Esophagus squamous epithelium (tissue), 5 donors: ENCODE results near the gene NUDT3. TPM values are rescaled to one million over a fixed set of nuclear protein-coding genes. Genes with fewer than 3 reads are reported as not detected.

Source experiments
- DNase-seq: peaks from one replicate; lab custom pipeline; 2025; lab: John Stamatoyannopoulos, UW
- H3K27ac ChIP-seq, 4 donors: fragments of 200-600 bp; sonication (generic); one replicate each; pipeline ENCODE4 v1.5.1; 2016 to 2019; ENCODE audit warnings: mild to moderate bottlenecking in 1 of 4
- H3K27me3 ChIP-seq, 4 donors: fragments of 200-600 bp; sonication (generic); 1 replicate in 3 of 4; 2 replicates in 1 of 4; pipeline versions ENCODE4 v1.5.1 to v1.6.0; 2017 to 2021; ENCODE audit warnings: antibody characterized with exemption in 1 of 4
- H3K36me3 ChIP-seq, 3 donors: fragments of 200-600 bp; sonication (generic); one replicate each; pipeline ENCODE4 v1.5.1; 2016 to 2019
- H3K4me1 ChIP-seq, 3 donors: fragments of 200-600 bp; sonication (generic); one replicate each; pipeline ENCODE4 v1.5.1; 2017 to 2019
- H3K4me3 ChIP-seq, 4 donors: fragments of 200-600 bp; sonication (generic); 1 replicate in 3 of 4; 2 replicates in 1 of 4; pipeline ENCODE4 v1.5.1; 2016 to 2019; ENCODE audit warnings: mild to moderate bottlenecking in 2 of 4, moderate library complexity in 1 of 4
- H3K9me3 ChIP-seq, 3 donors: fragments of 200-600 bp; sonication (generic); one replicate each; pipeline ENCODE4 v1.5.1; 2016 to 2019
- POLR2A ChIP-seq, 4 donors: fragments of 450-650 bp; IDR thresholded peaks; one replicate each; pipeline ENCODE4 v1.6.1; 2017; ENCODE audit warnings: antibody characterized with exemption in 4 of 4, mild to moderate bottlenecking in 4 of 4, moderate library complexity in 3 of 4
- WGBS, 2 donors: methylation state at CpG; one replicate each; pipeline ENCODE4 v1.1.5; 2018; 5-methylcytosine and 5-hydroxymethylcytosine counted together
- intact Hi-C: fragments of 100-400 bp; cut with DNase I; formaldehyde crosslinking; loops from one replicate; pipeline ENCODE4 v1.15.0; 2022
- total RNA-seq, 4 donors: library from RNA; depleted of rRNA; stranded (reverse); fragments of >200 nt; gene quantifications; one replicate each; pipeline ENCODE4 v1.1.0, GENCODE V29; 2016
- TF ChIP-seq, protein P1 (sequence below), 6 experiments: fragments of 450-650 bp in 4 of 6; fragments of 200-600 bp in 2 of 6; sonication (generic) in 2 of 6; IDR thresholded peaks; one replicate each; pipeline ENCODE4 v1.5.1; 2016 to 2019; ENCODE audit warnings: antibody characterized with exemption in 6 of 6, mild to moderate bottlenecking in 4 of 6, moderate library complexity in 4 of 6
- donor health status: DM: yes; HTN: yes; CAD: no.

NUDT3 gene
- 10 to 100 TPM; 14.9 to 33.4 (median 22.4) TPM for total RNA-seq

DNA sequence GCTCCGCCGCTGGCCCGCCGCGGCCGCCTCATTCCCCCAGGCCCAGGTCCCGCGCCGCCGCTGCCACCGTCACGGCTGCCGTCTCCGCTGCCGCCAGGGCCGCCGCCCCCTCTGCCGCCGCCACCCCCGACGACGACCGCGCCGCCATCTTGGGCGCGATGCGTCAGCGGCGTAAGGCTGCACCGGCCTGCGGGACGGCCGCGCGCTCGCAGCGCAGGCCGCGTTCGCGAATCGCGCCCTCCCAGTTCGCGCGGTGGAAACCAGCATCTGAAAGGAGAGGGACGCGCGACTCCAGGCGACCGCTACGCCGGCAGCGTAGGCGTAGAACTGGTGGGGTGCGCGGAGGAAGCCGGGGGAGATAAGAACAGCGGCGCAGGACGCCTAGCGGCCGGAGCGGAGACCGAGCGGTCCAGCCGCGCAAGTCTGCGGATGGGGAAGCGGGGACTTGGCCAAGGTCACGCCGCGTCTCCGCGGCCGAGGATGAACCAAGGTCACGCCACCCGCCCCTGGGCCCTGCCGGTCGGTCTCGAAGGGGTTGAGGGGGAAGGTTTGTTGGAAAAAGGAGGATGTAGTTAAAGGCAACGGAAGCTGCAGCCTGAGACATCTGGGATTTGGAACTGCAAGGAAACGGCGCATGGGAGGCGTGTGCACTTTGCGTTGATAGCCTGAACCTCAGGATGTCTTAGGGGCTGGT, at the start of gene NUDT3:
TSS of gene NUDT3 (minus strand) at position 173 of the 694 bp plus-strand sequence. CDS start 307 bp downstream, outside the sequence.
- H3K4me1 ChIP-seq, result peaks cover 10 to 57% (median 24%) of the 10 kb centered on the region in 3 donors
- 0 to 5% methylated on average over 3 to 15 of the region's 87 CpGs for WGBS, 2 donors
- intact Hi-C loops, result no loop called here
- peak in 2 of 4 donors; percentile 73 to 84 for TF ChIP-seq POLR2A (IDR thresholded peaks at IDR 0.05)
- TF ChIP-seq, protein P1, sequence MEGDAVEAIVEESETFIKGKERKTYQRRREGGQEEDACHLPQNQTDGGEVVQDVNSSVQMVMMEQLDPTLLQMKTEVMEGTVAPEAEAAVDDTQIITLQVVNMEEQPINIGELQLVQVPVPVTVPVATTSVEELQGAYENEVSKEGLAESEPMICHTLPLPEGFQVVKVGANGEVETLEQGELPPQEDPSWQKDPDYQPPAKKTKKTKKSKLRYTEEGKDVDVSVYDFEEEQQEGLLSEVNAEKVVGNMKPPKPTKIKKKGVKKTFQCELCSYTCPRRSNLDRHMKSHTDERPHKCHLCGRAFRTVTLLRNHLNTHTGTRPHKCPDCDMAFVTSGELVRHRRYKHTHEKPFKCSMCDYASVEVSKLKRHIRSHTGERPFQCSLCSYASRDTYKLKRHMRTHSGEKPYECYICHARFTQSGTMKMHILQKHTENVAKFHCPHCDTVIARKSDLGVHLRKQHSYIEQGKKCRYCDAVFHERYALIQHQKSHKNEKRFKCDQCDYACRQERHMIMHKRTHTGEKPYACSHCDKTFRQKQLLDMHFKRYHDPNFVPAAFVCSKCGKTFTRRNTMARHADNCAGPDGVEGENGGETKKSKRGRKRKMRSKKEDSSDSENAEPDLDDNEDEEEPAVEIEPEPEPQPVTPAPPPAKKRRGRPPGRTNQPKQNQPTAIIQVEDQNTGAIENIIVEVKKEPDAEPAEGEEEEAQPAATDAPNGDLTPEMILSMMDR (IDR thresholded peaks at IDR 0.05), result peak; percentile 70 to 92 (median 86)
- peak within 1 kb of the TSS; percentile 55 to 98 (median 86) for H3K4me3 ChIP-seq
- peak; percentile 70 for DNase-seq
- no peaks in the 10 kb centered on the region for H3K36me3 ChIP-seq
- H3K27me3 ChIP-seq, result no peaks in the 10 kb centered on the region
- H3K9me3 ChIP-seq, result peaks cover 0 to 4% (median 0%) of the 10 kb centered on the region in 3 donors
- H3K27ac ChIP-seq, result peak within 1 kb of the TSS; percentile 90 to 98 (median 96)

DNA sequence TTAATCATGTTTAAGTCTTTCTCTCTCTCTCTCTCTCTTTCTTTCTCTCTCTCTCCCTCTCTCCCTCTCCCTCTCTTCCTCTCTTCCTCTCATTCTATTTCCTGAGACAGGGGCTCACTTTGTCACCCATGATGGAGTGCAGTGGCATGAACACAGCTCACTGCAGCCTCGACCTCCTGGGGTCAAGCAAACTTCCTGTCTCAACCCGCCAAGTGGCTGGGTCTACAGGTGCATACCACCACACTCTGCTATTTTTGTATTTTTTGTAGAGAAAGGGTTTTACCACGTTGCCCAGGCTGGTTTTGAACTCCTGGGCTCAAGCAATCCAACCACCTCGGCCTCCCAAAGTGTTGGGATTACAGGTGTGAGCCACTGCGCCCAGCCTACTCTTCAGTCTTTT, 49.1 kb upstream of the NUDT3 start:
- no peaks in the 10 kb centered on the region for H3K4me1 ChIP-seq
- no peaks in the 10 kb centered on the region for H3K27me3 ChIP-seq
- WGBS, 2 donors, result 49 to 57% methylated on average over 5 of the region's 5 CpGs
- no peak for TF ChIP-seq POLR2A (IDR thresholded peaks at IDR 0.05)
- TF ChIP-seq, protein P1 (IDR thresholded peaks at IDR 0.05), result no peak
- intact Hi-C loops, result no loop called here
- H3K9me3 ChIP-seq, result no peaks in the 10 kb centered on the region
- no peak for DNase-seq
- H3K27ac ChIP-seq, result no peak overlapping the region
- no peaks in the 10 kb centered on the region for H3K36me3 ChIP-seq
- no peak overlapping the region for H3K4me3 ChIP-seq

DNA sequence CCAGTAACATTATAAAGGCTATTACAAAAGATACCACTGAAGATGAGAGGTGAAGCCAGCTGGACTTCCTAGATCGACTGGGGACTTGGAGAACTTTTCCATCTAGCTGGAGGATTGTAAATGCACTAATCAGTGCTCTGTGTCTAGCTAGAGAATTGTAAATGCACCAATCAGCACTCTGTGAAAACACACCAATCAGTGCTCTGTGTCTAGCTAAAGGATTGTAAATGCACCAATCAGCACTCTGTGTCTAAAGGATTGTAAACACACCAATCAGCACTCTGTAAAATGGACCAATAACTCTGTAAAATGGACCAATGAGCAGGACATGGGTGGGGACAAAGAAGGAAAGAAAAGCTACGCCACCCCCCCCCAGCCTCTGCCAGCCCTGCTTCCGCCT, 47.0 kb upstream of the NUDT3 start:
- intact Hi-C loops, result no loop called here
- no peaks in the 10 kb centered on the region for H3K27me3 ChIP-seq
- WGBS, 2 donors, result 90 to 91% methylated on average over 1 to 2 of the region's 3 CpGs
- H3K36me3 ChIP-seq, result no peaks in the 10 kb centered on the region
- no peak overlapping the region for H3K4me3 ChIP-seq
- DNase-seq, result no peak
- no peak overlapping the region for H3K27ac ChIP-seq
- H3K9me3 ChIP-seq, result no peaks in the 10 kb centered on the region
- no peak for TF ChIP-seq POLR2A (IDR thresholded peaks at IDR 0.05)
- TF ChIP-seq, protein P1 (IDR thresholded peaks at IDR 0.05), result no peak
- H3K4me1 ChIP-seq, result no peaks in the 10 kb centered on the region

DNA sequence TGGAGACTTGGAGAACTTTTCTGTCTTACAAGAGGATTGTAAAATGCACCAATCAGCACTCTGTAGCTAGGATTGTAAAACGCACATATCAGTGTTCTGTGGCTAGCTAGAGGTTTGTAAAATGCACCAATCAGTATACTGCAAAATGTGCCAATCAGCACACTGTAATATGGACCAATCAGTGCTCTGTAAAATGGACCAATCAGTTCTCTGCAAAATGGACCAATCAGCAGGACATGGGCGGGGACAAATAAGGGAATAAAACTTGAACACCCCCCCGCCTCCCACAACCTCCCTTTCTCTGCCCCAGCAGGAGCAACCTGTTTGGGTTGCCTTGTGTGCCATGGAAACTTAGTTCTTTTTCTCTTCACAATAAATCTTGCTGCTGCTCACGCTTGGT, 46.2 kb upstream of the NUDT3 start:
- no peak overlapping the region for H3K4me3 ChIP-seq
- no peak for TF ChIP-seq POLR2A (IDR thresholded peaks at IDR 0.05)
- TF ChIP-seq, protein P1 (IDR thresholded peaks at IDR 0.05), result no peak
- WGBS, 2 donors, result 71 to 74% methylated on average over 4 of the region's 4 CpGs
- intact Hi-C loops, result no loop called here
- no peak for DNase-seq
- no peaks in the 10 kb centered on the region for H3K4me1 ChIP-seq
- H3K36me3 ChIP-seq, result no peaks in the 10 kb centered on the region
- no peaks in the 10 kb centered on the region for H3K27me3 ChIP-seq
- no peak overlapping the region for H3K27ac ChIP-seq
- H3K9me3 ChIP-seq, result no peaks in the 10 kb centered on the region

DNA sequence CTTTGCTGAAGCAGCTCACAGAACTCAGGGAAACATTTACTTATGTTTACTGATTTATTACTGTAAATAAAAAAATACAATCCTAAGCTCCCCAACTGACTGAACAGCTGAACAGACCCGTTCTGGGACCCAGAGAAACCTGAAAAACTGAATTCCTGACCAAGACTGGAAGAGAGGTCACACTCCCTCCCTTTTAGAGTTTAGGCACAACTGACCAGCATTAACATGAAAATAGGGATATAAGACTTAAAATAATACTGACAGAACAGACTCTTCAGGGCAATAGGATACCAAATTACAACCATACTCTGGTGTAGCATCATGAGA, 45.1 kb upstream of the NUDT3 start:
- Histone ChIP-seq H3K4me1 (no peaks in the 10 kb centered on the region), H3K27ac (no peak overlapping the region), H3K4me3 (no peak overlapping the region), H3K9me3 (no peaks in the 10 kb centered on the region), H3K27me3 (no peaks in the 10 kb centered on the region), H3K36me3 (no peaks in the 10 kb centered on the region)
- intact Hi-C loops, result no loop called here
- DNase-seq, result no peak
- TF ChIP-seq, protein P1 (IDR thresholded peaks at IDR 0.05), result no peak
- no peak for TF ChIP-seq POLR2A (IDR thresholded peaks at IDR 0.05)
- WGBS, 2 donors, result 36 to 50% methylated on average over 1 of the region's 1 CpG
